ENCODE measurements around the gene SSBP3. TPM values are rescaled to one million over a fixed set of nuclear protein-coding genes. Genes with fewer than 3 reads are reported as not detected.
A peak's percentile ranks its signal among the peaks of the same experiment; 100 is the strongest.

Gene SSBP3
- total RNA-seq, 1 experiment from 2014 or later, result 26.0 TPM

- DNase-seq (ENCODE audit: low read depth), result no peak
Observed at GRCh38 chr1:54305906-54306514, 100.2 kb downstream of the SSBP3 start.

DNA sequence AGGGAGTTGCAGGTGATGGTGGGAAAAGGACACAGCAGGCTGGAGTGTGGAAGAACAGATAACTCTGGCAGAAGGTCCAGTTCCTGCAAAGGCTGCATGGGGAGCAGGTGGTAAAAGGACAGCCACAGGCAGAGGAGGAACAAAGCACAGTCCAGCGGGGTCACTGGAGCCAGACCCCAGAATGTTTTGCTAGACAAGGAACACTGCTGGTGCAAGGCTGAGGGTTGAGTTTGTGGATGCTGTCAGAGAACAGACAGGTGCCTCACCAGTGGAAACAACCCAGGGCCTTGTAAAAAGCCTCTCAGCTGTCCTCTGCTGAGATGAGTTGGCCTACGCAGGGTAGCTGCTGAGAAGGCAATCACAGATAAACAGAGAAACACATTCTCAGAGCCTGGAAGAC, 101.7 kb downstream of the SSBP3 start:
- no peak for DNase-seq (ENCODE audit: low read depth)

DNA sequence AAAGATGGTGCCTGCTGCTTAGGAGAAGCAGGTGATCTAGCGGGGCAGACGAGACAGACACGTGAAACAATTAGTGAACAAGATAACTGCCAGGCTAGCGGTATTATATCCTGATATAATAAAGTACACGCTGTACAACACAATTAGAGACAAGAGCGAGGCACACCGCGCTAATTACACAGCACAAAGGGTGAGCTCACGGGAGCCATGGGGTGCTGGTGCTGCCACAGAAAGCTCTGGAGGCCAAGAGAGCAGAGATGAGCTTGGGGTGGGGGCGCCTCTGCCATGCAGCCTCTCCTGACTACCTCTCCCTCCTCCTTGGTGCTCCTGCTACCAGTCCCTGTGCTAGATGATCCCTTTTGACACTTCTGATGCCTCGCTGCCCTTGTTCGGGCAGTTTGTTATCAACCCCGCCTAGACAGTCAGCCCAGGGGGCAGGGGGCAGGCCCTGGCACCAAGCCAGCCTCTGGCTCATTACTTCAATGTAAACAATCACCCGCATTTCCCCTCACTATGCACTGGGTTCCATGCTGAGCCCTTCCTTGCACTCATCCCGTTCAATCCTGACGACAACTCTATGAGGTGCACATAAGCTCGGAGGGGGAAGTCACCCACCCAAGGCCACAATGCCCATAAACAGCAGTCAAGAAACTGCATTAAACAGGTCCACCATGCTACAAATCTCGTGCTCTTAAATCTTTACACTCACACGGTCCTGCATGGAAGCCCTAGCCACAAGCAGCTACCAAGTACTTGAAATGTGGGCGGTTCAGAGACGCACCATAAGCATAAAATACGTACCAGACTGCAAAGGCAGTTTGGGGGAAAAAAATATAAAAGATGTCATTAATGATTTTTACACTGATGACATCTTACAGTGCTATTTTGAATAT, 103.0 kb downstream of the SSBP3 start:
- DNase-seq (ENCODE audit: low read depth), result no peak

DNA sequence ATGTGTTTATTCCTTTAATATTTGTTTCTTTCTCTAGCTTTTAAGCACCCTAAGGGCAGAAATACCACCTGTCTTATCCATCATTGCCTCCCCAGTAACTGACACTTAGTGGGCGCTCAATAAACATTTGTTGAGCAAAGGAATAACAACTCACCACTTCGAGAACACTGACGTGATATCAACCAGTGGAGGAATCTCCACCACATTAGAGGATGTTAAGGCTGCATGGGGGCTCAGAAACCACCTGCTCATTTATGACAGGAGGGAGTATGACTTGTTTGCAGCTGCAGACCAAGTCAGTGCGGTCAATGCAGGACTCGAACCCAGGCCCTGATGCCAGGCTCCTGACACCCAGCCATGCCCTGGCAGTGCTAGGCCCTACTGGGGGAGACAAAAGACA, 103.6 kb downstream of the SSBP3 start:
- no peak for DNase-seq (ENCODE audit: low read depth)

DNA sequence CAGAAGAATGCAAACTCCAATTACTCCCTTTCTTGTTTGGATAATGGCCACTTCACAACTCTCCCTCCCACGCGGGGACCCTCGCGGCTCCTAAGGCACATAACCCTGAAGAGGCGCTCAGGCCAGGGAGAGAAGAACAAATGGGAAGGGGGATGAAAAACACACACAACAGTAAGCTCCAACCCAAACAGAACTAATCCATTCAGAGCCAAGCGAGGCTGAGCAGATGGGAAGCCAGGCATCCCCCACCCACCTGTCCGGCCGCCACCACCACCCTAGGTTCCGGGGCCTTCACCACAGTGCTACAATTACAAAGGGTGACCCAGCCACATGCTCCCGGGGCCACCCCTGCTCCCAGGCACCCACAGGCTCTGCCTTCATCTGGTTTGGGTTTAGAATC, 104.7 kb downstream of the SSBP3 start:
- DNase-seq (ENCODE audit: low read depth), result no peak

GRCh38 chr1:54300401-54300800, 105.8 kb downstream of the SSBP3 start:
- no peak for DNase-seq (ENCODE audit: low read depth)

DNA sequence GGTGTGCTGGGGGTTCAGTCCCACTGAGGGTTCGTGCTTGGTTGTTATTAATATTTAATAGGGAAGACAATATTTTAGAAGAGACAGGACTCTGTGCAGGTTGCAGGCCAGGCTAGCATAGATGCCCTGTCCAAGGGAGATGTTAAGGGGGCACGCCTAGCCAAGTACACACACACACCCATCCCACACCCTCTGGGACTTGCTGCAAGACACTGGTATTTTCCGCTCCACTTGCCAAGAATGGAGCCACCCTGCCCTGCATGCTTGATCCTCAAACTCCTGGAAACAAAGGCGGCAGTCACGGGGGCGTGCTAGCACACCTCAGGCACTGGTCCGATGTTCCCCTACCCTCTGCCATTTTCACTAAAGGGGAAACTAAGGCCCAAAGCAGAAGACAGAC, 107.2 kb downstream of the SSBP3 start:
- DNase-seq (ENCODE audit: low read depth), result no peak

DNA sequence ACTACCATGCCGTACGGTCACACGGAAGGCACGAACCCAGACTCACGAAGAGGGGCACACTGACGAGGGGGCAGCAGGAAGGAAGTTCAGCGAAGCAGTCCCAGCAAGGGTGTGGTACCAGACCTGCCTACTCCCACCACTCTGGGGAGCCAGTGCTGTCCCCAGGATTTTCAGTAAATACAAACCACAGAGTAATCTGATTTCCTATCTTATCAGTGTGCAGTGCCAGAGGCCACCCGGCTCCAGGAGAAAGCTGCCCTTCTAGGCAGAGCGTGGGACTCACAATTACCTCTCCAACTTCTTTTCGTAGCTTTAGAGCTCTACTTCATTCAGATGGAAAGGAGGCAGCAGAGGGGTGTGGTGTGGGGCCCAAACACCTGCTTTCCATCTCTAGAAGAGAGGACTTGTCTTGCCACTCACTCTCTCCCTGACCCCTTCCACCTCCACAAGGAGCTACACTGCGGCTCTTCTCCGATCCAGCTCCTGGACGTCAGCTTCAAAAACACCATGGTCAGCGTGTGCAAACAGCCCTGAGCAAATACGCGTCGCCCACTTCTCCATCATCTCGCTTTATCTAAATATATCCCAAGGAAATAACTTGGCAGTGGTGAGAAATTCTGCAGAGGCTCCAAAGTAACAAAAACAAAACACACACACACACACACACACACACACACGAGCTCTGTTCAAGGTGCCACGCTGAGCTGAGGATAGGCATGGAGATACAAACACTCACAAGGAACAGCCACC, 107.7 kb downstream of the SSBP3 start:
- no peak for DNase-seq (ENCODE audit: low read depth)

DNA sequence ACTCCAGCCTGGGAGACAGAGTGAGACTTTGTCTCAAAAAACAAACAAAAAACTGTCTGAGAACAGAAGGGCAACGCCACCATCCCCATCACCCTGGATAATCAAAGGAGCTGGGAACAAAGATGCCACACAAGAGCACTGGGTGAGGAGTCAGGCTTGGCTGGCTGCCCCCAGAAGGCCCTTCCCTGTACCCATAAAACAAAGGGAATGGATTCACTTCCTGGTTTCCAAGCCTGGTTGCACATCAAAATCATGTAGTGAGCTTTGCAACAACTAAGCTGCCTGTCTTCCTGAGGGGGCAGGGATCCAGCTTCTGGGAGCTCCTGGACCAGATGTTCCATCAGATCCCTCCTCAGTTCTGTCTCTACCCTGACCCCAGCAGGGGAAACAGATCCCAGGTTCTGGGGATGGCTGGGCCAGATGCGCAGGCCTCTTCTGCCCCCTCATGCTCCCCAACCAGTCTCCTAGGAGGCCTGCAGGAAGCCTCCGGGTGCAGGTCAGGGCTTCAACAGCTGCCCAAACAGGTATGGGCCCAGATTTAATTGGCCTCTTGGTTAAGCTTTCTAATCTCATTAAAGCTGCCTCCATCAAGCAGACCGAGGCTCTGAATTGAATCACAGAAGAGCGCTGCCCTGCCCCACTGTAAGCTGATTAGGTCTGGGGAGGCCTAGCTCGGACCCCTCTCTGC, 108.5 kb downstream of the SSBP3 start:
- DNase-seq (ENCODE audit: low read depth), result no peak

DNA sequence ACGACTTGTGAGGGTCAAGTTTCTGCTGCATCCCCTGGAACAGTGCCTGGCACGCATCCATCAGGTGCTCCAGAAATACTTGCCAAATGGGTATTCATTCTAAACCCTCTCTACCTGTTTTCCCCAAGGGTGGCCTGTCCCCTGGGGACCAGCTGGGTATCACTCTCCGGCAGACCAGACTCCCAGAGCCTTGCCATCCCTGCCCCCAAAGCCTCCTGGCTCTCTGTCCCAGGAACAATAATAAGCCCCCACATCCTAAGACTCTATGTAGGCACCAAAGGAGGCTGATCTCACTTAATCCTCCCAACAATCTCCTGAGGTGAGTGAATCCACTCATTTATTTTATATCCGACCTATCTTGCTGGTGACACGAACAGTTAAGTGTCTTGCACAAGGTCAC, 109.5 kb downstream of the SSBP3 start:
- no peak for DNase-seq (ENCODE audit: low read depth)

DNA sequence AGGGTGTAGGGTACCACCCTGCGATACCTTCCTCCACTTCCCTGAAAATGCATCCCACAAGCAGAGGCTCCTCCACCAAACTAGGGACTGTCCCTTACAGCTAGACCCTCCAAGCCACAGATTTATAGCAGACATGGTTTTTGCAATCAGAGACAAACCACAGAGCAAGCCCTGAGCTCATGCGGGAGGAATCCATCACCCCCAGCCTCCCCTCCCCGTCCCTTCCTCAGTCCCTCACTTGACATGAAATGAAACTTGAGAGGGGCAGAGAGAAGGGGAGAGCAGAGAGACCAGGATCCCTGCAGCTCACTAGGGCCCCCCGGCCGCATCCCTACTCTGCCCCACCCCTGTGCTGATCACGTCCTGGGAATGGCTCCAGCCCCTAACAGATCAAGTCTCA, 111.3 kb downstream of the SSBP3 start:
- DNase-seq (ENCODE audit: low read depth), result no peak

GRCh38 chr1:54292002-54292911, 113.9 kb downstream of the SSBP3 start:
- no peak for DNase-seq (ENCODE audit: low read depth)

GRCh38 chr1:54291276-54292001, 114.8 kb downstream of the SSBP3 start:
- no peak for DNase-seq (ENCODE audit: low read depth)

DNA sequence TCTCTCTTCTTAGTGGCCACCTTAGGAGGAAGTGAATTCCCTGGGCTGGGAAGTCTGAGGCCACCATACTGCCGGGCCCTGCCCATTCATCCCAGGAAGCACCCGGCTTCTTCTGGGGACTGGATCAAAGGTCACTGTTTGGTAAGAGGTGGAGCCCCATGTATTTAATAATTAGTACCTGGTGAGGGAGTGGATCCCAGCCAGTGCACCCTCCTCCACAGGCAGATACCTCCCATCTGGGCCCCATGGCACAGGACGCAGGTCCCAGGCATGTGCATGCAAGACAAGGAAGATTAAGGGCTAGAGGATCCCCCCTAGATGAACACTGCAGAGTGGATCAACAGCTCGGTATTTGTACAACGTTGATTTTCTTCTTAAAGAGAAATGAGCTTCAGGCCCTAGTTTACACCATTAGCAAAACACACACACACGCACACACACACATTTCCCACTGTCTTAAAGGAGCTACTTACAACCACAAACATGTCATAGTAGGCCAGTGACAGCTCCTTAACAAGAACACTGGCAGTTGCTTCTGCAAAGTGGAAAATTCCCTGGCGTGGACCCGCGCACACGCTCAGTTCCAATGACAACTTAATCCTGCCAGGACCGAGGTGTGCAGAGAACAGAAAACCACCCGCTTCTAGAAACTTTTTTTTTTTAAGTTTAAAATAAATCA, 115.5 kb downstream of the SSBP3 start:
- no peak for DNase-seq (ENCODE audit: low read depth)

GRCh38 chr1:54289712-54290233, 116.4 kb downstream of the SSBP3 start:
- no peak for DNase-seq (ENCODE audit: low read depth)

- DNase-seq (ENCODE audit: low read depth), result peak; percentile 72
Observed at GRCh38 chr1:54287801-54288211, 118.4 kb downstream of the SSBP3 start.

GRCh38 chr1:54287176-54287650, 119.0 kb downstream of the SSBP3 start:
- DNase-seq (ENCODE audit: low read depth), result peak; percentile 88

DNA sequence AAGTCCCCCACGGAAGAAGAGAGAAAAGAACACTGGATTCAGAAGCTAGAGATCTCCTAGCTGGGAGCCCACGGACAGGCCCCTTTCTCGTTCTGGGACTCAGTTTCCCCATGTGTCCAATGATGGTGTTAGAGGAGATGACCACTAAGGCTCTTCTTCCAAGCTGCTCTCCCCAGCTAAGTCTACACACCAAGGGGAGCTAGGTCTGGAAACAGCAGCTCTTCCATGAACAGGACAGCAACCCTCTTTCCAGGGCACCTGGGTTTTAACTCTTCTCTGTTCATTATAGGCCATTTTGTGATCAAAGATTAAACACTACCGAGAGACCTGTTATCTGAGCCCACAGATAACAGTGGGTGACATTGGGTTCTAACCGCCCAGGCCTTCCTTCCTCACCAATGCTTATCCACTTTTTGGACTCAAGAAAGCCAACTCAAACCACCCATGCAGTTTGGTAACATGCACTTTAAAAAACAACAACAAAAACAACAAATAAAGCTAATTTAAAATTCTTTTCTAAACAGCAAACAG, 120.3 kb downstream of the SSBP3 start:
- DNase-seq (ENCODE audit: low read depth), result no peak
